Sigmoid colon (tissue), 7 donors: ENCODE results near the gene HOXC5. TPM values are rescaled to one million over a fixed set of nuclear protein-coding genes. Genes with fewer than 3 reads are reported as not detected.

Source experiments
- DNase-seq: peaks from one replicate; pipeline ENCODE4 v3.0.0-alpha.2; 2019
- H3K27ac ChIP-seq, 4 donors: fragments of 200-600 bp; sonication (generic); one replicate each; pipeline ENCODE4 v1.5.1; 2016 to 2019; ENCODE audit warnings: mild to moderate bottlenecking in 1 of 4
- H3K27me3 ChIP-seq, 3 donors: fragments of 200-600 bp; sonication (generic); one replicate each; pipeline ENCODE4 v1.5.1; 2019; ENCODE audit warnings: mild to moderate bottlenecking in 1 of 3
- H3K36me3 ChIP-seq, 4 donors: fragments of 200-600 bp; sonication (generic); one replicate each; pipeline ENCODE4 v1.5.1; 2016 to 2019
- H3K4me1 ChIP-seq, 4 donors: fragments of 200-600 bp; sonication (generic); one replicate each; pipeline ENCODE4 v1.5.1; 2017 to 2019
- H3K4me3 ChIP-seq, 4 donors: fragments of 200-600 bp; sonication (generic); one replicate each; pipeline ENCODE4 v1.5.1; 2017 to 2019; ENCODE audit warnings: mild to moderate bottlenecking in 2 of 4, moderate library complexity in 1 of 4
- H3K9me3 ChIP-seq, 4 donors: fragments of 200-600 bp in 3 of 4; sonication (generic) in 3 of 4; one replicate each; pipeline versions ENCODE4 v1.5.1 to v1.6.1; 2013 to 2019
- EP300 ChIP-seq, 4 donors: sonication (generic); formaldehyde crosslinking; IDR thresholded peaks; one replicate each; pipeline ENCODE4 v1.6.1; 2017; ENCODE audit warnings: antibody characterized with exemption in 4 of 4
- POLR2A ChIP-seq, 2 donors: fragments of 450-650 bp; IDR thresholded peaks; one replicate each; pipeline ENCODE4 v1.6.1; 2016; ENCODE audit warnings: antibody characterized with exemption in 2 of 2, mild to moderate bottlenecking in 2 of 2, moderate library complexity in 2 of 2
- POLR2AphosphoS5 ChIP-seq, 4 donors: sonication (generic); formaldehyde crosslinking; IDR thresholded peaks; one replicate each; pipeline ENCODE4 v1.6.1; 2017; ENCODE audit warnings: antibody characterized with exemption in 4 of 4
- WGBS, 2 donors: extraction: QIAGEN DNeasy Blood & Tissue Kit; methylation state at CpG; one replicate each; pipeline ENCODE4 v1.1.7; 2013; 5-methylcytosine and 5-hydroxymethylcytosine counted together
- intact Hi-C: fragments of 100-400 bp; cut with DNase I; formaldehyde crosslinking; loops from one replicate; pipeline ENCODE4 v1.15.1; 2023
- polyA plus RNA-seq, 3 donors: library from polyadenylated mRNA; stranded (reverse); fragments of 200-250 nt; gene quantifications; one replicate each; pipeline ENCODE4 v1.2.3, GENCODE V29; 2013
- total RNA-seq, 4 donors: library from RNA; depleted of rRNA; stranded (reverse); fragments of >200 nt; gene quantifications; one replicate each; pipeline ENCODE4 v1.1.0, GENCODE V29; 2016
- TF ChIP-seq, protein P1 (sequence below), 4 experiments: fragments of 450-650 bp in 3 of 4; fragments of 200-600 bp in 1 of 4; IDR thresholded peaks; one replicate each; pipeline ENCODE4 v1.5.1; 2016 to 2019; ENCODE audit warnings: antibody characterized with exemption in 4 of 4, mild to moderate bottlenecking in 3 of 4, moderate library complexity in 2 of 4
- donor health status: healthy with polysubstance abuse.
- donor health status: Bipolar disorder and iron deficiency.
- donor health status: healthy.

The HOXC5 gene
- total and polyA plus RNA-seq, 7 donors: 0.03 to 1.4 TPM; not detected in 5

DNA sequence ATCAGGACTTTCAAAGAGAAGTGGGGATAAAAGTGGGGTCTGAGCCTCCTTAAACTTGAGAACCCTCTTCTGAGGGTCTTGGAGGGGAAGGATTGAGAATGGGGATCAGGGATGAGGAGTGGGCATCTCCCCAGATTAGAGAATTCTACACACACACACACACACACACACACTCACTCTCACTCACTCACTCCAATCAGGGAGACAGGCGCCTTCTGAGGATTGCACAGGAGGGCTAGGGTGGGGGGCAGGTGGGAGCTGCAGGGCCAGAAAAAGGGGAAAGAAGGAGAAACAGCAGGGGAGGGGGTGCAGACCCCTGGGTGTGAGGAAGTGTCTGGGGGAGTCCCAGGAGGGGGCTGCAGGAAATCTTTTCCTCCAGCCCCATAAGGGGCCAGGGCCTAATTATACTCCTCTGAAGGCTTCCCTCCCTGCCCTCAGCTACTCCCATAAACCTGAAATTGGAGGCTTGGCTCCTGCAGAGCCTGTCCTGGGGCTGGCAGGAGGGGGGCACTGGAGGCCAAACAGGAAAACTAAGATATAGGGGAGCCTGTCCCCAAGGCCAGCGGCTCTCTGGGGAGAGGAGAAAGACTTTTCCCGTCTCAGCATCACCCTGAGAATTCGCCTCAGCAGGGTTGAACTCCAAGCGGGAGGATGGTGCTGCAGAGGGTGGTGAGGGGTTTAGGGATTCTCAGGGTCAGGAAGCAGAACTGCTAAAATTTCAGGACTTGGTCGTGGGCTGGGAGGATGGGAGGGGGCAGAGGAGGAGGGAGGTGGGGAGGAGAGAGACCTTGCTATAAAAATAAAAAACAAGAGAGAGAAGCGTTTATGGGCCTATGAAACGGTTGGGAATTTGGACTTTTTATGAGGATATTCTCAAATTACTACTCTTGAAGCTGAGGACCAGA, 31.3 kb upstream of the HOXC5 start:
- intact Hi-C loops: loop anchor here (10.0 kb wide), 1 partner anchor 373 kb away; no protein-coding TSS in a partner anchor
- 13 to 24% methylated on average over 8 of the region's 8 CpGs for WGBS, 2 donors

GRCh38 chr12:54002278-54002914, 30.5 kb upstream of the HOXC5 start:
- intact Hi-C loops: loop anchor here (10.0 kb wide), 1 partner anchor 372 kb away; no protein-coding TSS in a partner anchor
- H3K36me3 ChIP-seq: no peaks in the 10 kb centered on the region
- no peak overlapping the region for H3K4me3 ChIP-seq
- DNase-seq: no peak
- TF ChIP-seq POLR2AphosphoS5 (IDR thresholded peaks at IDR 0.05): no peak
- TF ChIP-seq, protein P1, sequence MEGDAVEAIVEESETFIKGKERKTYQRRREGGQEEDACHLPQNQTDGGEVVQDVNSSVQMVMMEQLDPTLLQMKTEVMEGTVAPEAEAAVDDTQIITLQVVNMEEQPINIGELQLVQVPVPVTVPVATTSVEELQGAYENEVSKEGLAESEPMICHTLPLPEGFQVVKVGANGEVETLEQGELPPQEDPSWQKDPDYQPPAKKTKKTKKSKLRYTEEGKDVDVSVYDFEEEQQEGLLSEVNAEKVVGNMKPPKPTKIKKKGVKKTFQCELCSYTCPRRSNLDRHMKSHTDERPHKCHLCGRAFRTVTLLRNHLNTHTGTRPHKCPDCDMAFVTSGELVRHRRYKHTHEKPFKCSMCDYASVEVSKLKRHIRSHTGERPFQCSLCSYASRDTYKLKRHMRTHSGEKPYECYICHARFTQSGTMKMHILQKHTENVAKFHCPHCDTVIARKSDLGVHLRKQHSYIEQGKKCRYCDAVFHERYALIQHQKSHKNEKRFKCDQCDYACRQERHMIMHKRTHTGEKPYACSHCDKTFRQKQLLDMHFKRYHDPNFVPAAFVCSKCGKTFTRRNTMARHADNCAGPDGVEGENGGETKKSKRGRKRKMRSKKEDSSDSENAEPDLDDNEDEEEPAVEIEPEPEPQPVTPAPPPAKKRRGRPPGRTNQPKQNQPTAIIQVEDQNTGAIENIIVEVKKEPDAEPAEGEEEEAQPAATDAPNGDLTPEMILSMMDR (IDR thresholded peaks at IDR 0.05): no peak
- TF ChIP-seq POLR2A (IDR thresholded peaks at IDR 0.05): no peak
- no peak for TF ChIP-seq EP300 (IDR thresholded peaks at IDR 0.05)
- no peak overlapping the region for H3K27ac ChIP-seq
- 22 to 24% methylated on average over 19 of the region's 19 CpGs for WGBS, 2 donors
- H3K4me1 ChIP-seq: peaks cover 0 to 25% (median 20%) of the 10 kb centered on the region in 4 donors
- H3K27me3 ChIP-seq: peaks cover 90 to 100% (median 100%) of the 10 kb centered on the region in 3 donors
- no peaks in the 10 kb centered on the region for H3K9me3 ChIP-seq

More for the DNA sequence above, 31.3 kb upstream of the HOXC5 start:
- no peak for DNase-seq
- TF ChIP-seq POLR2A (IDR thresholded peaks at IDR 0.05) (no peak), POLR2AphosphoS5 (IDR thresholded peaks at IDR 0.05) (no peak), EP300 (IDR thresholded peaks at IDR 0.05) (no peak)
- TF ChIP-seq, protein P1 (IDR thresholded peaks at IDR 0.05): no peak
- H3K9me3 ChIP-seq: no peaks in the 10 kb centered on the region
- H3K36me3 ChIP-seq: no peaks in the 10 kb centered on the region
- no peak overlapping the region for H3K27ac ChIP-seq
- peaks cover 90 to 100% (median 100%) of the 10 kb centered on the region in 3 donors for H3K27me3 ChIP-seq
- H3K4me3 ChIP-seq: no peak overlapping the region
- peaks cover 0 to 23% (median 20%) of the 10 kb centered on the region in 4 donors for H3K4me1 ChIP-seq

- TF ChIP-seq, protein P1 (IDR thresholded peaks at IDR 0.05): no peak
- TF ChIP-seq POLR2A (IDR thresholded peaks at IDR 0.05) (no peak), POLR2AphosphoS5 (IDR thresholded peaks at IDR 0.05) (no peak), EP300 (IDR thresholded peaks at IDR 0.05) (no peak)
- Histone ChIP-seq H3K27ac (no peak overlapping the region), H3K27me3 (peaks cover 87 to 100% (median 100%) of the 10 kb centered on the region in 3 donors), H3K4me3 (no peak overlapping the region), H3K9me3 (no peaks in the 10 kb centered on the region), H3K4me1 (peaks cover 0 to 25% (median 20%) of the 10 kb centered on the region in 4 donors), H3K36me3 (no peaks in the 10 kb centered on the region)
- DNase-seq: no peak
- intact Hi-C loops: loop anchor here (10.0 kb wide), 1 partner anchor 372 kb away; no protein-coding TSS in a partner anchor
- WGBS, 2 donors: 34 to 46% methylated on average over 19 of the region's 19 CpGs
These were observed 29.9 kb upstream of the HOXC5 start for GRCh38 chr12:54002915-54003389.

GRCh38 chr12:54003625-54004024, 29.2 kb upstream of the HOXC5 start:
- no peak for DNase-seq
- H3K4me1 ChIP-seq: peaks cover 0 to 25% (median 20%) of the 10 kb centered on the region in 4 donors
- peaks cover 86 to 100% (median 100%) of the 10 kb centered on the region in 3 donors for H3K27me3 ChIP-seq
- WGBS, 2 donors: 36 to 56% methylated on average over 3 of the region's 3 CpGs
- H3K9me3 ChIP-seq: no peaks in the 10 kb centered on the region
- no peak overlapping the region for H3K27ac ChIP-seq
- intact Hi-C loops: loop anchor here (10.0 kb wide), 1 partner anchor 371 kb away; no protein-coding TSS in a partner anchor
- TF ChIP-seq POLR2AphosphoS5 (IDR thresholded peaks at IDR 0.05) (no peak), EP300 (IDR thresholded peaks at IDR 0.05) (no peak), POLR2A (IDR thresholded peaks at IDR 0.05) (no peak)
- TF ChIP-seq, protein P1 (IDR thresholded peaks at IDR 0.05): no peak
- no peak overlapping the region for H3K4me3 ChIP-seq
- H3K36me3 ChIP-seq: no peaks in the 10 kb centered on the region
